GM18861 (cell line): ENCODE results near the gene LGALS13.

ENCODE experiments used
- ATAC-seq: cut with Tn5 transposase; IDR thresholded peaks from one replicate; pipeline ENCODE4 v1.9.1; 2021; ENCODE audit not compliant: unreplicated experiment

Gene LGALS13, protein sequence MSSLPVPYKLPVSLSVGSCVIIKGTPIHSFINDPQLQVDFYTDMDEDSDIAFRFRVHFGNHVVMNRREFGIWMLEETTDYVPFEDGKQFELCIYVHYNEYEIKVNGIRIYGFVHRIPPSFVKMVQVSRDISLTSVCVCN

GRCh38 chr19:39602224-39602623, at the start of gene LGALS13:
TSS of gene LGALS13 (plus strand) at chr19:39602524. CDS start at chr19:39602569, 45 bp downstream.
- ATAC-seq, result no peak

- no peak for ATAC-seq
These were observed 49.2 kb upstream of the LGALS13 start for GRCh38 chr19:39553082-39553652.

- ATAC-seq, result no peak
These were observed 47.5 kb upstream of the LGALS13 start for GRCh38 chr19:39554701-39555311.

- no peak for ATAC-seq
These were observed 46.4 kb upstream of the LGALS13 start for GRCh38 chr19:39555883-39556282.

GRCh38 chr19:39557811-39558623, 44.3 kb upstream of the LGALS13 start:
- ATAC-seq, result no peak

DNA sequence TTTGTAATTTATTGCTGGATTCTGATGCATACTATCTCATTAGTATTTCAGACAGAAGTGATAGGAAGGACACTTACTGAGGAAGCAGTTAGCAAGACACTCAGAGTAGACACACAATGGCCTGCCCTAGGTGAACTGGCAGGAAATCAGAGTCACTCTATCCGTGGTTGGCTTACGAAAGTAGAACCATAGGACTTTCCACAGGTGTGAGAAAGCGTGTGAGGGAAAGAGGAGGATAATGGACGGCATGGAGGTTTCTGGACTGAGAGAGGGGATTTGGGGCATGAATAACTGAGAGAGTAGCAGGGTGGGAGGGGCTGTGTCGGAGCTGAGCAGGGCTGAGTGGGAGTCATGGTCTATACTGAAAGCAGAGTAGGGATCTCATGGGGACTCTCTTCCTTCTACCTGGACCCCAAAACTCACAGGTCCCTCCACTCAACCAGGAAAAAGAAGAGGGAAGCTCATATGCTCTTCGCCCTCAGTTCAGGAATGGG, 43.7 kb upstream of the LGALS13 start:
- no peak for ATAC-seq

DNA sequence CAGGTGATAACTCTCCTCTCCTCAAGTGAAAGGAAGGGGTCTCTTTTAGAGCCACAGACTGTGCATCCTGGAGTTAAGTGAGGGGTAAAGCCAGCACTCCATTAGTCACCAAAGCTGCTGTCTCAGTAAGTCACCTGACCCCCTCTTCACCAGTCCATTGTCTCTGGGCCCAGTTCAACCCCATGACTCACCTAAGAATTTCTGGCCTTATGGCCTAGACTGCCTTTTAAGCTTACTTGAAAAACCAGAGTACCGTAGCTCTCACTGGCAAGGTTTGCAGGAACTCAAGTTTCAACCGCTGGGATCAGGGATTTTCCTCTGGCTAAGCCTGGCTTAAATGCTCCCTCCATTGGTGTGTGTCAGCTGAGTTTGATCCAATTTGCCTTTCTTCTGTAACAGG, 38.9 kb upstream of the LGALS13 start:
- ATAC-seq, result no peak

GRCh38 chr19:39566064-39566463, 36.3 kb upstream of the LGALS13 start:
- no peak for ATAC-seq

GRCh38 chr19:39568604-39569003, 33.7 kb upstream of the LGALS13 start:
- no peak for ATAC-seq

DNA sequence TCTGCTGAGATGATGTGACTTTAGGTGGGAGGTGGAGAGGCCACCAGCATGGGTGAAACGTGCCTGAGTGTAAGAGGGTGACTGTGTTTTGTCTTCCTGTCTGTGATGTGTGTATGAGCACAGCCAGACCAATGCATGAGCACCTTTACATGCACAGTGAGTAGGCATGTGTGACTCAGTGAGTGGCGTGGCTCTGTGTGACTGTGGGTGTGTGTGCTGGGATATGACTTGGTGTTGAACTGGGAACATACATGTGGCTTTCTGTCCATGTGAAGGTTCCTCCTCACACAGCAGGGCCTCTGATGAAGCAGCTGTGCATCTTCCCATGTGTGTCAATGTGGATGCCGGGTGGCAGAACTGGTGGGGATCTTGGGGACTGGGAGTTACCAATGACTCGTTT, 19.9 kb upstream of the LGALS13 start:
- ATAC-seq, result no peak

GRCh38 chr19:39582891-39583625, 19.3 kb upstream of the LGALS13 start:
- ATAC-seq, result no peak

GRCh38 chr19:39587496-39587895, 14.8 kb upstream of the LGALS13 start:
- no peak for ATAC-seq

GRCh38 chr19:39588066-39588465, 14.3 kb upstream of the LGALS13 start:
- no peak for ATAC-seq

DNA sequence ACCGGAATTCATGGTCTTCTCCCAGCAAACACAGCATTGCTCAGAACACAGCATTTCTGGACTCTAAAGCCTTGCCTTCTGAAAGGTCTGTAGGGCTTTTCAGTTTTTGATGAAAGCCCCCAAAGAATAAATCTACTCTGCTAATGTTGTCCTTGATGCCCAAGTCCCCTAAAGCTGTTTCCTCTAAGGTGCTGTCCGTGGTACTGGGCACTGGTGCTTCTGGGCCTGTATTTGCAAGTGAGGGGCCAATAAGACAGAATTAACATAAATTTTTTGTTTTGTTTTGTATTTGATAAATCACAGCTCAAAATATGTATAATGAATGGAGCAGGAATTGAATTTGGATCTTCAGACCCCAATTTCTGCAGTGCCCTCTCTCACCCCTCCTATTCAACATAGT, 12.1 kb upstream of the LGALS13 start:
- no peak for ATAC-seq

- ATAC-seq, result no peak
These were observed 9.9 kb upstream of the LGALS13 start for GRCh38 chr19:39592381-39592780.

DNA sequence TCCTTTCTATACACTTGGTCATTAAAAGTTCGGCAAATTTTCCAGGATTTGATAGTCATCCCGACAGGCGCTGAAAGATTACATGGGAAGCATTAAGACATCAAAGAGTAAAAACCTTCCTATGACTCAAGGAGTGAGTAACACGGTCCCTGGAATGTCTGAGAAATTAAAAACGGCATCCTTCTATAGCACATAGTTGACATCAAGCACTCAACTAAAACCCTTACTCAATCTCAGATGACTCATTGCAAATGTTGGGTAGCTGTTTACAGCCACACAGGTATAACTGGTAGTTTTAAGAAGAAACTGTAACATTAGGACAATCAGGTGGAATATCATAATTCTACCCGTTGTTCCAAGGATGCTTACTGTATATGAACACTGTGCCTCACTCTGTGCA, 6.4 kb upstream of the LGALS13 start:
- no peak for ATAC-seq

DNA sequence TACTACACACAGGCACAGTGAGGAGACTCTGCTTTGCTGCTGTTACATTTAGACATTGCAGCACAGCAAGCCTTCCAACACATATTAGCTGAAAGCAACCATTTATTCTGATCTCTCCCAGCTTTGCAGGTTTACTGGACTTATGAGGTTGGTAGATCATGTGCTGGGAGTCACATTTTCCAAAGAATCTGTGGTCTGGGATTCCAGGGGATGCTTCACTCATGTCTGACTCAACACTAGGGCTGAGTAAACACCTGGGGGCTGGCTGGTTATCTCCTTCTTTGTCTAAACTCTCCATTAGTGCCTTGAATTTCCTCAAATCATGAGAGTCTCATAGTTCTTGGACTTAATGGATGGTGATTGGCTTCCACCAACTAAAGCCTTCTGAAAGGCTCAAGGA, 5.4 kb upstream of the LGALS13 start:
- no peak for ATAC-seq

DNA sequence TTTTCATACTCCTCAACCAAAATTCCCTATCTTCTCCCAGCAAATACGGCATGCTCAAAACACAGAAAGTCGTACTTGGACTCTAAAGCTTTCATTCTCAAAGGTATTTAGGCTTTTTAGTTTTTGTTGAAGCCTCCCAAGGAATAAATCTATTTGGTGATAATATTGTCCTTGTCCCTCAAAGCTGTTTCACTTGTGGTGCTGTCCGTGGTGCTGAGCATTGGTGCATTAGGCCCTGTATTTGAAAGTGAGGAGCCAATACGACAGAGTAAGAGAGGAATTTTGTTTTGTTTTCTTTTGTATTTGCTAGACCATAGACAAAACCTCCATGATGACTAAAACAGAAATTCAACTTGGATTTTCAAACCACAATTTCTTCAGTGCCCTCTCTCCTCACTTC, 3.2 kb upstream of the LGALS13 start:
- ATAC-seq, result no peak

DNA sequence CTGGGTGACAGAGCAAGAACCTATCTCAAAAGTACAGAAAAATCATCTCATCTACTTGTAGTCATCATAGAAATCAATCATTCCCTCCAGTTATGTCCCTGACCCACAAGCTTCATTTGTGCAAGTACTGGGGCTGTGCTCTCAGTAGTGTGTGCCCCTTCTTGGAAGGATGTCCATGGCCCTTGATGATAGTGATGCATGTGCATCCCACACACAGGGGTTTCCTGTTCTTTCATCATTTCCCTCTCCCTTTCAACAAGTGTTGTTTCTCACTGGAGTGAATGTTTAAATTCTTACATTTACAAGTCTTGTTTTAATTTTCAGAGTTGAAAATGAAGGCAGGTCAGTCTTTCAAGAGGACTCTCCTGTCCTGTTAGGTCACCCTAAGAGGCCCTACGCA, 1.5 kb downstream of the LGALS13 start:
- ATAC-seq, result no peak

DNA sequence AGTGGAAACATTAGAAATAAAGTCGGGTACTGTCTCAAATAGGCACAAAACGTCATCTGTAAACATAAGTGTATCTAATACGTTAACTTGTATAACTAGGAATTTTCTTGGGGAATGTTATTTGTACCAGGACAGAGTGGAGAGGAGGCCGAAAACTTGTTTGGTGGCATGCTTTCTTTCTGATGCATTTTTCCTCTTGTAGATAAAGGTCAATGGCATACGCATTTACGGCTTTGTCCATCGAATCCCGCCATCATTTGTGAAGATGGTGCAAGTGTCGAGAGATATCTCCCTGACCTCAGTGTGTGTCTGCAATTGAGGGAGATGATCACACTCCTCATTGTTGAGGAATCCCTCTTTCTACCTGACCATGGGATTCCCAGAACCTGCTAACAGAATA, 4.7 kb downstream of the LGALS13 start:
- ATAC-seq, result no peak

DNA sequence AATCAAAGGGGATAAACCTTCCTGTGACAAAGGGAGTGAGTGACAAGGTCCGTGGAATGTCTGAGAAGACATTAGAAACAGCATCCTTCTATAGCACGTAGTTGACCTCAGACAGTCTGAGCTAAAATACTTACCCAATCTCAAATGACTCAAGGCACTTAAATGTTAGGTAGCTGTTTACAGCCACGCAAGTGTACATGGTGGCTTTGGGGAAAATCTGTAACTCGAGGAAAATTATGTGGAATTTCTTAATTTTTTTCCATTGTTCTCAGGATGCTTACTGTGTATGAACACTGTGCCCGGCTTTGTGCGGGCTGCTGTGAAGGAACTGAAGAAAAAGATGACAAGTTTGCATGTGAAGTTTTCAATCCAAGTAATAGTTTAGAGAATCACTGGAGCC, 5.2 kb downstream of the LGALS13 start:
- no peak for ATAC-seq
